Tibial nerve (tissue), 4 donors: ENCODE results near the gene RPN1. TPM values are rescaled to one million over a fixed set of nuclear protein-coding genes. Genes with fewer than 3 reads are reported as not detected.

ENCODE experiments used
- DNase-seq, 2 donors: peaks; one replicate each; pipeline ENCODE4 v3.0.0-alpha.2; 2019; ENCODE audit warnings: low spot score in 2 of 2
- H3K27ac ChIP-seq, 4 donors: fragments of 200-600 bp; sonication (generic) in 3 of 4; one replicate each; pipeline ENCODE4 v1.5.1; 2017 to 2019; ENCODE audit warnings: mild to moderate bottlenecking in 1 of 4
- H3K27me3 ChIP-seq, 2 donors: fragments of 200-600 bp; sonication (generic) in 1 of 2; one replicate each; pipeline versions ENCODE4 v1.5.1 to v1.6.0; 2017 to 2019
- H3K36me3 ChIP-seq, 3 donors: fragments of 200-600 bp; sonication (generic); one replicate each; pipeline ENCODE4 v1.5.1; 2018 to 2019
- H3K4me1 ChIP-seq, 4 donors: fragments of 200-600 bp; sonication (generic) in 3 of 4; one replicate each; pipeline ENCODE4 v1.5.1; 2017 to 2019
- H3K4me3 ChIP-seq, 4 donors: fragments of 200-600 bp; sonication (generic) in 3 of 4; one replicate each; pipeline ENCODE4 v1.5.1; 2017 to 2019; ENCODE audit warnings: mild to moderate bottlenecking in 1 of 4, moderate library complexity in 1 of 4
- H3K9me3 ChIP-seq, 4 donors: fragments of 200-600 bp; sonication (generic) in 3 of 4; one replicate each; pipeline ENCODE4 v1.5.1; 2017 to 2019
- CTCF ChIP-seq, 5 experiments: fragments of 200-600 bp in 3 of 5; fragments of 450-650 bp in 2 of 5; sonication (generic) in 3 of 5; IDR thresholded peaks; one replicate each; pipeline ENCODE4 v1.5.1; 2016 to 2019; ENCODE audit warnings: antibody characterized with exemption in 5 of 5, mild to moderate bottlenecking in 3 of 5, moderate library complexity in 2 of 5
- EP300 ChIP-seq, 2 donors: sonication (generic); formaldehyde crosslinking; IDR thresholded peaks; one replicate each; pipeline ENCODE4 v1.6.1; 2017; ENCODE audit warnings: antibody characterized with exemption in 2 of 2, mild to moderate bottlenecking in 1 of 2
- POLR2A ChIP-seq, 2 donors: fragments of 450-650 bp; IDR thresholded peaks; one replicate each; pipeline ENCODE4 v1.6.1; 2017; ENCODE audit warnings: antibody characterized with exemption in 2 of 2, mild to moderate bottlenecking in 2 of 2, moderate library complexity in 2 of 2
- WGBS, 2 donors: methylation state at CpG; one replicate each; pipeline ENCODE4 v1.1.5; 2018; 5-methylcytosine and 5-hydroxymethylcytosine counted together
- total RNA-seq, 4 donors: library from RNA; depleted of rRNA; stranded (reverse); fragments of >200 nt; gene quantifications; one replicate each; pipeline ENCODE4 v1.1.0, GENCODE V29; 2016

Gene RPN1
- total RNA-seq, 4 donors from 2014 or later = 173 to 255 (median 204) TPM

GRCh38 chr3:128689060-128689459 lies 38.4 kb upstream of the RPN1 start:
- Histone ChIP-seq H3K4me3 (no peak overlapping the region), H3K36me3 (no peaks in the 10 kb centered on the region), H3K4me1 (no peaks in the 10 kb centered on the region), H3K27me3 (peaks cover 0 to 4% of the 10 kb centered on the region in 2 donors), H3K9me3 (no peaks in the 10 kb centered on the region), H3K27ac (no peak overlapping the region)
- no peak for TF ChIP-seq POLR2A (IDR thresholded peaks at IDR 0.05)
- no peak for DNase-seq
- 93 to 99% methylated on average over 5 of the region's 5 CpGs for WGBS, 2 donors

GRCh38 chr3:128686465-128686864 lies 35.8 kb upstream of the RPN1 start:
- H3K4me3 ChIP-seq = no peak overlapping the region
- no peak for DNase-seq
- TF ChIP-seq CTCF (IDR thresholded peaks at IDR 0.05) (no peak), EP300 (IDR thresholded peaks at IDR 0.05) (no peak), POLR2A (IDR thresholded peaks at IDR 0.05) (no peak)
- H3K27me3 ChIP-seq = no peaks in the 10 kb centered on the region
- H3K36me3 ChIP-seq = no peaks in the 10 kb centered on the region
- no peaks in the 10 kb centered on the region for H3K9me3 ChIP-seq
- H3K27ac ChIP-seq = no peak overlapping the region
- H3K4me1 ChIP-seq = peaks cover 0 to 4% (median 0%) of the 10 kb centered on the region in 4 donors
- 87 to 97% methylated on average over 8 of the region's 8 CpGs for WGBS, 2 donors

- Histone ChIP-seq H3K9me3 (no peaks in the 10 kb centered on the region), H3K4me1 (peaks cover 0 to 10% (median 0%) of the 10 kb centered on the region in 4 donors), H3K27ac (no peak overlapping the region), H3K27me3 (no peaks in the 10 kb centered on the region), H3K4me3 (no peak overlapping the region), H3K36me3 (no peaks in the 10 kb centered on the region)
- DNase-seq = no peak
- WGBS, 2 donors = 89 to 92% methylated on average over 11 of the region's 11 CpGs
- TF ChIP-seq CTCF (IDR thresholded peaks at IDR 0.05) (no peak), EP300 (IDR thresholded peaks at IDR 0.05) (no peak), POLR2A (IDR thresholded peaks at IDR 0.05) (no peak)
These were observed 34.5 kb upstream of the RPN1 start for GRCh38 chr3:128684986-128685726.

- Histone ChIP-seq H3K4me3 (no peak overlapping the region), H3K27me3 (no peaks in the 10 kb centered on the region), H3K27ac (no peak overlapping the region), H3K4me1 (peaks cover 0 to 12% (median 0%) of the 10 kb centered on the region in 4 donors), H3K9me3 (no peaks in the 10 kb centered on the region), H3K36me3 (no peaks in the 10 kb centered on the region)
- no peak for DNase-seq
- TF ChIP-seq EP300 (IDR thresholded peaks at IDR 0.05) = no peak
- TF ChIP-seq CTCF (IDR thresholded peaks at IDR 0.05) = no peak
- 58 to 80% methylated on average over 3 of the region's 3 CpGs for WGBS, 2 donors
These were observed 33.3 kb upstream of the RPN1 start for GRCh38 chr3:128683957-128684356.

- Histone ChIP-seq H3K4me1 (peaks cover 0 to 12% (median 0%) of the 10 kb centered on the region in 4 donors), H3K4me3 (peak overlapping the region; percentile 54 to 74 (median 68)), H3K27me3 (no peaks in the 10 kb centered on the region), H3K9me3 (no peaks in the 10 kb centered on the region), H3K27ac (peak overlapping the region; percentile 93 to 95 (median 94)), H3K36me3 (no peaks in the 10 kb centered on the region)
- no peak for TF ChIP-seq EP300 (IDR thresholded peaks at IDR 0.05)
- no peak for TF ChIP-seq CTCF (IDR thresholded peaks at IDR 0.05)
- no peak for TF ChIP-seq POLR2A (IDR thresholded peaks at IDR 0.05)
- DNase-seq = no peak
- WGBS, 2 donors = 44 to 48% methylated on average over 9 of the region's 9 CpGs
These were observed 30.8 kb upstream of the RPN1 start for GRCh38 chr3:128681369-128681829.
